Spleen (tissue), 11 donors: ENCODE data around the gene SLC30A10. TPM values are rescaled to one million over a fixed set of nuclear protein-coding genes. Genes with fewer than 3 reads are reported as not detected.
"Not testable (repeated sequence)": the region's sequence is repeated elsewhere in the genome, so short reads cannot be mapped to it uniquely, and the experiment has no call there.

ENCODE experiments used
- DNase-seq: peaks from one replicate; pipeline ENCODE4 v3.0.0-alpha.2; 2020
- H3K27ac ChIP-seq, 8 donors: fragments of 200-600 bp; sonication (generic) in 7 of 8; 1 replicate in 4 of 8; 2 replicates in 4 of 8; pipeline versions ENCODE4 v1.5.0 to v1.8.0; 2016 to 2021; ENCODE audit warnings: inconsistent platforms in 4 of 8, mild to moderate bottlenecking in 4 of 8, moderate library complexity in 1 of 8
- H3K27me3 ChIP-seq, 7 donors: fragments of 200-600 bp; sonication (generic) in 6 of 7; replicated peaks in 1 of 7; 1 replicate in 4 of 7; 2 replicates in 3 of 7; pipeline versions ENCODE4 v1.5.0 to v1.8.0; 2016 to 2021; ENCODE audit warnings: inconsistent platforms in 3 of 7, mild to moderate bottlenecking in 1 of 7
- H3K36me3 ChIP-seq, 6 donors: fragments of 200-600 bp; sonication (generic) in 5 of 6; 1 replicate in 4 of 6; 2 replicates in 2 of 6; pipeline versions ENCODE4 v1.5.0 to v1.8.0; 2016 to 2021; ENCODE audit warnings: inconsistent platforms in 2 of 6
- H3K4me1 ChIP-seq, 6 donors: fragments of 200-600 bp; sonication (generic) in 5 of 6; 1 replicate in 3 of 6; 2 replicates in 3 of 6; pipeline versions ENCODE4 v1.5.0 to v1.8.0; 2016 to 2021; ENCODE audit warnings: inconsistent platforms in 3 of 6
- H3K4me3 ChIP-seq, 8 donors: fragments of 200-600 bp; sonication (generic) in 7 of 8; 1 replicate in 4 of 8; 2 replicates in 4 of 8; pipeline versions ENCODE4 v1.5.0 to v1.8.0; 2016 to 2021; ENCODE audit warnings: inconsistent platforms in 4 of 8, mild to moderate bottlenecking in 4 of 8, moderate library complexity in 2 of 8
- H3K9me3 ChIP-seq, 8 donors: fragments of 200-600 bp; sonication (generic) in 7 of 8; 1 replicate in 4 of 8; 2 replicates in 4 of 8; pipeline versions ENCODE4 v1.5.0 to v1.8.0; 2016 to 2021; ENCODE audit warnings: inconsistent platforms in 4 of 8
- POLR2A ChIP-seq, 3 donors: fragments of 450-650 bp; IDR thresholded peaks; one replicate each; pipeline ENCODE4 v1.5.1; 2017; ENCODE audit warnings: antibody characterized with exemption in 3 of 3, mild to moderate bottlenecking in 1 of 3
- POLR2AphosphoS5 ChIP-seq, 3 donors: sonication (generic); formaldehyde crosslinking; IDR thresholded peaks; one replicate each; pipeline ENCODE4 v1.5.1; 2017; ENCODE audit warnings: antibody characterized with exemption in 3 of 3
- WGBS, 5 donors: extraction: QIAGEN DNeasy Blood & Tissue Kit in 3 of 5; methylation state at CpG; one replicate each; pipeline versions ENCODE4 v1.1.5 to v1.1.7; 2013 to 2018; 5-methylcytosine and 5-hydroxymethylcytosine counted together
- intact Hi-C: fragments of 100-400 bp; cut with DNase I; formaldehyde crosslinking; loops from one replicate; pipeline ENCODE4 v1.15.0; 2023; ENCODE audit warnings: low total_unique reads
- polyA plus RNA-seq, 3 donors: library from polyadenylated mRNA; stranded (reverse); fragments of 200-250 nt; gene quantifications; one replicate each; pipeline ENCODE4 v1.2.1, GENCODE V29; 2013
- total RNA-seq, 7 donors: library from RNA; depleted of rRNA in 3 of 7; stranded (reverse); fragments of >200 nt in 3 of 7; fragmentation: NEBNext Ultra II Directional in 4 of 7; extraction: Animal tissue kit (Norgen Biotek cat#: 25700) in 4 of 7; gene quantifications; one replicate each; pipeline versions ENCODE4 v1.1.0 to v1.2.1, GENCODE V29; 2016 to 2021
- TF ChIP-seq, protein P1 (sequence below), 11 experiments: fragments of 200-600 bp in 7 of 11; fragments of 450-650 bp in 4 of 11; sonication (generic) in 4 of 11; IDR thresholded peaks in 8 of 11; conservative IDR thresholded peaks in 3 of 11; 1 replicate in 7 of 11; 2 replicates in 4 of 11; pipeline versions ENCODE4 v1.4.0 to v1.8.0; 2016 to 2021; ENCODE audit warnings: antibody characterized with exemption in 11 of 11, inconsistent platforms in 4 of 11, mild to moderate bottlenecking in 1 of 11
- donor health status: healthy with polysubstance abuse.
- donor health status: DM: no; HTN: no; CAD: no; lungs with moderate emphysema.
- donor health status: DM: no; HTN: no; CAD: no.
- donor health status: Bipolar disorder and iron deficiency.
- donor health status: healthy.
- donor health status: DM: no; HTN: no; CAD: no.
- donor health status: DM: yes; HTN: yes; CAD: no.

SLC30A10 gene
- total and polyA plus RNA-seq, 10 donors = 0.03 TPM; not detected in 9

DNA sequence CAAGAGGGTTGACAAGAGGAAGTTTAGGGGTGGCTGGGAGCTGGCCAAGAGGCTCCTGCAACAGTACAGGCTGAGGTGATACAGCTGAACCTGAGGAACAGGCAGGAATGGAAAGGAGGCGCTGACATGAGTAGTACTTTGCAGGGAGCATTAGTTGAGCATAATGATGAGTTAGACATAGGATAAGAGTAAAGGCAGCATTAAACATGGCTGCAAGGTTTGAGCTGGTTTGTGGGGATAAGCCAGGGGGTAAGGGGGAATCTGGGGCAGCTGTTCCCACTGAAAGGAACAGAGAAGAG is 20.6 kb downstream of the SLC30A10 start:
- Histone ChIP-seq H3K36me3 (no peaks in the 10 kb centered on the region), H3K9me3 (no peaks in the 10 kb centered on the region), H3K27me3 (peaks cover 0 to 3% (median 0%) of the 10 kb centered on the region in 7 donors), H3K27ac (no peak overlapping the region), H3K4me1 (no peaks in the 10 kb centered on the region), H3K4me3 (no peak overlapping the region)
- 28 to 56% (median 48%) methylated on average over 1 of the region's 1 CpG for WGBS, 5 donors
- DNase-seq = no peak
- intact Hi-C loops = no loop called here
- TF ChIP-seq POLR2A (IDR thresholded peaks at IDR 0.05) (no peak), POLR2AphosphoS5 (IDR thresholded peaks at IDR 0.05) (no peak)
- TF ChIP-seq, protein P1, sequence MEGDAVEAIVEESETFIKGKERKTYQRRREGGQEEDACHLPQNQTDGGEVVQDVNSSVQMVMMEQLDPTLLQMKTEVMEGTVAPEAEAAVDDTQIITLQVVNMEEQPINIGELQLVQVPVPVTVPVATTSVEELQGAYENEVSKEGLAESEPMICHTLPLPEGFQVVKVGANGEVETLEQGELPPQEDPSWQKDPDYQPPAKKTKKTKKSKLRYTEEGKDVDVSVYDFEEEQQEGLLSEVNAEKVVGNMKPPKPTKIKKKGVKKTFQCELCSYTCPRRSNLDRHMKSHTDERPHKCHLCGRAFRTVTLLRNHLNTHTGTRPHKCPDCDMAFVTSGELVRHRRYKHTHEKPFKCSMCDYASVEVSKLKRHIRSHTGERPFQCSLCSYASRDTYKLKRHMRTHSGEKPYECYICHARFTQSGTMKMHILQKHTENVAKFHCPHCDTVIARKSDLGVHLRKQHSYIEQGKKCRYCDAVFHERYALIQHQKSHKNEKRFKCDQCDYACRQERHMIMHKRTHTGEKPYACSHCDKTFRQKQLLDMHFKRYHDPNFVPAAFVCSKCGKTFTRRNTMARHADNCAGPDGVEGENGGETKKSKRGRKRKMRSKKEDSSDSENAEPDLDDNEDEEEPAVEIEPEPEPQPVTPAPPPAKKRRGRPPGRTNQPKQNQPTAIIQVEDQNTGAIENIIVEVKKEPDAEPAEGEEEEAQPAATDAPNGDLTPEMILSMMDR (IDR thresholded peaks at IDR 0.05 in 8 of 11, conservative IDR thresholded peaks at IDR 0.05 in 3 of 11) = no peak

DNA sequence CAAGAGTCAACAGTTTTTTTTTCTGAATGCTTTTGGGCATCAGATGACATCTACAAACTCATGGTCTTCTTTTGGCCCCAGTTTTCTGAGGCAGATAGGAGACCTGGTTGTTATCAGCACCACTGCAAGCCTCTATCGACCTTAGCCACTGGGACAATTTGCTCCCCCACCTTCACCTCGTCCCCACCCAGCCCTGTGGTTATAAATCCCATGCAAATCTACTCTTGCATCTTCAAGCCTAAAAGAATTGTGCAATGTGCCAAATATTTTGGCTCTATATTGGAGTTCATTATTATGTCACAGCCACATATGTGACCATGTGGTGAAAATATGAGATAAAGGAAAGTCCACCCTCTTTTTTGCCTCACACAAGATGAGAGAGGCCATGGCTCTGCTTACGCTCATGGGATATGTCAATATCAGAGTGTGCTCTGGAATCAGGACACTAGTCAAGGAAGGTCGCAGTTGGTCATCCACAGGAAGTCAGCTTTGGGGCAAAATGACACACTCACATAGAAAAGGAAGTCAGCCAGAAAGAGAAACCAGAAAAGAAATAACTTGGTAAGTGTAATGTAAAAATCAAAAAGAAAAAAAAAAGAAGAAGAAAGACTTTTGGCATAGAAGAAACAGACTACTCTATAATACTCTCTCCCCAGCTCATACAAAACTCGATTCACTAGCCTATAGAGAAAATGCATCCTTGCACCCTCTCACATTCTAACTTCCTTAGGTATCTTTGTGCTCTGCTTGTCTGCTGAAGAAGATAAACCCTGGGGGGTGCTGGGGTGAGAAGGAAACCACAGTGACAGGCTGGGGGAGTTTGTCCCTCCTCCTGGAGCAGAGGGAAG is 21.2 kb downstream of the SLC30A10 start:
- intact Hi-C loops = no loop called here
- 29 to 48% (median 37%) methylated on average over 5 of the region's 5 CpGs for WGBS, 5 donors
- H3K27me3 ChIP-seq = peaks cover 0 to 3% (median 0%) of the 10 kb centered on the region in 7 donors

DNA sequence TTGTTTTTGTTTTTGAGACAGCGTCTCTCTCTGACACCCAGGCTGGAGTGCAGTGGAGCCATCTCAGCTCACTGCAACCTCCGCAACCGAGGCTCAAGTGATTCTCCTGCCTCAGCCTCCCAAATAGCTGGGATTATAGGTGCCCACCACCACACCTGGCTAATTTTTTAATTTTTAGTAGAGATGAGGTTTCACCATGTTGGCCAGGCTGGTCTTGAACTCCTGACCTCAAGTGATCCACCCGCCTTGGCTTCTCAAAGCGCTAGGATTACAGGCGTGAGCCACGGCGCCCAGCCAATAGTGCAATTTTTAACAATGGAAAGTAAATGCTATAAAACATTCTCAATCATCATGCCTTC is 21.8 kb downstream of the SLC30A10 start:
- intact Hi-C loops = not testable (repeated sequence)

More for the DNA sequence above, 21.2 kb downstream of the SLC30A10 start:
- TF ChIP-seq, protein P1 (IDR thresholded peaks at IDR 0.05 in 8 of 11, conservative IDR thresholded peaks at IDR 0.05 in 3 of 11) = no peak
- TF ChIP-seq POLR2A (IDR thresholded peaks at IDR 0.05) (no peak), POLR2AphosphoS5 (IDR thresholded peaks at IDR 0.05) (no peak)
- no peaks in the 10 kb centered on the region for H3K4me1 ChIP-seq
- no peak overlapping the region for H3K27ac ChIP-seq
- H3K36me3 ChIP-seq = no peaks in the 10 kb centered on the region
- no peaks in the 10 kb centered on the region for H3K9me3 ChIP-seq
- H3K4me3 ChIP-seq = no peak overlapping the region
- no peak for DNase-seq

DNA sequence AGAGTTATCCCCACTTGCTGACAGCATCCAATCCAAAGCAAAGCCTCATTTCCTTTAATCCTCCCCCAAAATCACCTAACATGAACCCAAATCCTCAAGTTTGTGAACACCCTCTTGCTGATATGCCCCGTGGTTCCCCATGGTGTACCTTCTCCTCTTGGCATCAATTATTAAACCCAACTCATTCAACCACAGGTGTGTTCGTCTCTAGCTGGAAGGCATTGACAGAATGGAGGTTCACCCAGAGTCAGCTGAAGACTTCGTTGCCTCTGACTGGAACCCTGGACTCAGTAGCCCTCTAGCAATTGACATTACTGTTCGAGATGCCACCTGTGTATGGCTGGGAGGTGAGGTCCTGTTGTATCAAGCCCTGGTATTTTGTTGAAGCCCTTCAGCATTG is 22.8 kb downstream of the SLC30A10 start:
- TF ChIP-seq, protein P1 (IDR thresholded peaks at IDR 0.05 in 8 of 11, conservative IDR thresholded peaks at IDR 0.05 in 3 of 11) = no peak
- no peak for TF ChIP-seq POLR2A (IDR thresholded peaks at IDR 0.05)
- TF ChIP-seq POLR2AphosphoS5 (IDR thresholded peaks at IDR 0.05) = no peak
- Histone ChIP-seq H3K4me1 (no peaks in the 10 kb centered on the region), H3K9me3 (no peaks in the 10 kb centered on the region), H3K27ac (no peak overlapping the region), H3K36me3 (no peaks in the 10 kb centered on the region), H3K27me3 (peaks cover 0 to 3% (median 0%) of the 10 kb centered on the region in 7 donors), H3K4me3 (no peak overlapping the region)
- no peak for DNase-seq
- intact Hi-C loops = no loop called here
- 68 to 89% (median 78%) methylated on average over 4 of the region's 4 CpGs for WGBS, 5 donors

More for the DNA sequence above, 21.8 kb downstream of the SLC30A10 start:
- H3K4me3 ChIP-seq, H3K9me3 ChIP-seq, DNase-seq, H3K27me3 ChIP-seq, H3K36me3 ChIP-seq, H3K27ac ChIP-seq, H3K4me1 ChIP-seq: not testable (repeated sequence)
- WGBS, 5 donors = 90 to 95% (median 94%) methylated on average over 8 of the region's 8 CpGs
